Astrocyte of the hippocampus (primary cell): ENCODE results near the gene CAMK2B.

Experiments used
- DNase-seq: peaks from one replicate; pipeline ENCODE4 v3.0.0; 2011; ENCODE audit warnings: low read depth, low spot score

CAMK2B gene

GRCh38 chr7:44232396-44232795 lies 93.0 kb downstream of the CAMK2B start:
- DNase-seq, result no peak

- DNase-seq, result no peak
Observed at GRCh38 chr7:44231088-44231487, 94.3 kb downstream of the CAMK2B start.

DNA sequence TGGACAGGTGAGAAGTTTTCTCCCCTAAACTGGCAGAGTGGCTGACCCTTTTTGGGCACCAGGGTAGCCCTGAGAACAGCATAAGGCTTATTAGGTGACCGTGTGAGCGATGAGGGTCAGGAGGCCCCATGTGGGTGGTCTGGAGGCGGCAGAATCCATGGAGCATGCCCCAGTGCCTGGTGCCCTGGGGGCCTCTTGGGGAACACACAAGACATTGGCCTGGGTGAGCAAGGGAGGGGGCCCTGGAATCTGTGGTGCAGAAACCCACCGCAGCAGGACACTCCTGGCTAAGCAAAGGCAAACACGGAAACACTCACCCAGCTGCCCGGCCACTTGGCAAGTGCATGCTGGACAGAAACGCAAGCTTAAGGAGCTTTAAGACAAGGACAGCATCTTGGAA lies 95.1 kb downstream of the CAMK2B start:
- no peak for DNase-seq

- DNase-seq, result no peak
Observed at GRCh38 chr7:44229546-44230105, 95.8 kb downstream of the CAMK2B start.

DNA sequence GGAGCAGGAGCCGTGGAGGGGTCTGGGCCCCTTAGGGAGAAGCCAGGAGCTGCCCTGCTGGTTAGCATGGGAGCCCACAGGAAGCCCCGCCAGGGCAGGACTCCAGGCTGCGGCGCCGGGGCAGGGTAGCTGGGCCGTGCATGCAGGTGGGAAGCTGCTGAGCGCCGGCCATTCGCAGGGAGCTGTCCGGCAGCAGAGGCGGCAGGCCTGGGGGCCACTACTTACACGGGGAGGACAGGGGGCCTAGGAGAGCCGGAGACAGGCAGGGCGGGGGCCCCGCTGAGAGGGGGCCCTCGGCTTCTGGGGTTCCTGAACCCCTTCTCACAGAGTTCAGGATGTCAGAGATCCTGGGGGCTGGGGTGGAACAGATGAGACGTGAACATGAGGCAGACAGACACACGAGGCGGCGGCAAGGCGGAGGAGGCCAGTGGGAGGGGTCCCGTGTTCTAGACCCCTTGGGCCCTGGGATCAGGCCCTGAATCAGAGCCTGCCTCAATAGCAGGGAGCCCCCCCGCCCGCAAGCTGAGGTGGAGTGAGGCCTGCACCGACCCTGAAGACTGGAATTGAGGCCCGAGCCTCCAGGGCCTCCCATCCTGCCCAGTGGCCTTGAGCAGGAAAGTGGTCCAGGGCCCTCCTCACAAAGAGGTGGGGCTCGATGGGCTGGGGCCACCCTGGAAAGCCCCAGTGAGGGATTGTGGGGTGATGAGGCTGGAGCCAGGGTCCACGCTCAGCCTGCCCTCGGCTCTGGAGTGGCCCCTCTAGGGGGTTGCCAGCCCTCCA lies 96.6 kb downstream of the CAMK2B start:
- no peak for DNase-seq

DNA sequence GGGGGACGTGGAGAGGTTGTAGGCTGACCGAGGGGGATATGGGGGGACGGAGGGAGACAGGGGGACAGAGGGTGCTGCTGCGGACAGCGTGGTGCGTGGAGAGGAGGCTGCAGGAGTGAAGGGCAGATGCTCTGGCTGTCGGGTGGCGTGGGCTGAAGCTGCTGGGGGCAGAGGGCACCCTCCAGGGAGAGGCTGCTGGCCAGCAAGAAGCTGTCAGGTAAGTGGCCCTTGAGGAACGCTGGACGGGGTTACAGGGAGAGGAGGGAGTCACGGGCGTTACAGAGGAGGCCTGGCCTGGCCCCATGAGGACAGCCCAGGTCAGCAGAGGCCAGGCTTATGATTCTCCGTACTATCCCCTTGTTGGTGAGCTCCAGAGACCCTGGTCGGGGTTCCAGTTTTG lies 97.5 kb downstream of the CAMK2B start:
- DNase-seq, result no peak

GRCh38 chr7:44226396-44226753 lies 99.0 kb downstream of the CAMK2B start:
- no peak for DNase-seq

DNA sequence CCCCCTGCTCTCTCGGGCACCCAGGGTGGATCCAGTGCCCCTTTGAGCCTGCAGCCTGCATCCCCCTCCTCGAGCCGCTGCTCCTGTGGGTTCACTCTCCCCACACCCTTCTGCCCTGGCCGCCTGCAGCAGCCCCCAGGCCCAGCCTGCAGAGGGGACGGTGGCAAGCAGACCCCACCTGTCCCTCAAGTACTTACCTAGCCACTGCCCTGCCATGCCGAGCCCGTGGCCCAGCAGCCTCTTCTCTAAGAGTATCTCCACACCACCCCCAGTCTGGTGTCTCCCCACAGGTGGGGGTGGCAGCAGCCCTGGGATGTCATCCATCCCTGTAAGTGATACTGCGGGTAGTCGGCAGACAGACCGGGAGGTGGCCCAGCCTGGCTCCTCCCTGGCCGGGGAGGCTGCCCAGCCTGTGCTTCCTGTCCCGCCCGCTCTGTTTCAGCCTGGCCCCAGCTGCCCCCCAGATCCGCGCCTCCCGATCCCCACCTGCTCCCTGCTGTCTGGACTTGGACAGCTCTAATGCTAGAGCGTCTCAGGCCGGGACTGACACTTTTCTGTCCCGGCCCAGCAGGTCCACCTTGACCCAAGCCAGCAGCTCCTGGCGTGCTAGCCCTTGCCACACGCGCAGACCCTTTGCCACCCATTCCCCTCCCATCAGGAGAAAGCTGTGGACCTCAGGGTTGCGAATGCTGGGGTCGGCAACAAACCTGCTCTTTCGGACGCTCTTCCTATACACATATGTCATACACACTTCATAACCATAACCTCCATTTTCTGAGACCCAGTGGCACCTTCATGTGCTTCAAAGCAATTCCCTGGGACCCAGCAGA lies 99.6 kb downstream of the CAMK2B start:
- DNase-seq, result no peak

DNA sequence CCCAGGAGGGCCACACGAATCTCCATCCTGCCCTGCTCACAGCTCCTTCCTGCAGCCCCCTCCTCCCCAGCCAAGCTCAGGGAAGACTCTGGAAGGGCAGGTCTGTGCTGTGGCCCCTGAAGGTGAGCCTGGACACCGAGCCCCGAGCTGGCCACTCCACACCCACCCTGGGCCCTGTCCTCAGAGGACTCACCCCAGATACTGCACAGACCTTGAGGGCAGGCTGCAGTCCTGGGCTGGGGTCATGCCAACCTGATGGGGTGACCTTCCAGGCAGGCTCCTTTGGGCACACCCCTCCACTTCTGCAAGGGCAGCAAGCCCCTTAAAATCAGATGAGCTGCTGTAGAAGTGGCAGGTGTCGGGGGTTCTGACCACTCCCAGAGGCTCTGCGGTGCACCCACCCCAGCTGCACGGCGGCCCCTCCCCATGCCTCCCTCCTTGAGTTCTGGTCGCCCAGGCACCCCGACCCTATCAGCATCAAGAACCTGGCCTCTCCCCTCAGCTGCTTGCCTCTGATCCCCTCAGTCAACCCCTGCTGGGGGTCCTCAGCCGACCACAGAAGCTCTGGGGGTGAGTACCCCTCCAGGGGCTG lies 100.3 kb downstream of the CAMK2B start:
- no peak for DNase-seq

GRCh38 chr7:44224080-44224973 lies 101.1 kb downstream of the CAMK2B start:
- DNase-seq, result no peak

GRCh38 chr7:44223362-44224079 lies 101.9 kb downstream of the CAMK2B start:
- DNase-seq, result no peak

GRCh38 chr7:44222776-44223261 lies 102.6 kb downstream of the CAMK2B start:
- no peak for DNase-seq

- no peak for DNase-seq
Observed at GRCh38 chr7:44222074-44222473, 103.3 kb downstream of the CAMK2B start.

DNA sequence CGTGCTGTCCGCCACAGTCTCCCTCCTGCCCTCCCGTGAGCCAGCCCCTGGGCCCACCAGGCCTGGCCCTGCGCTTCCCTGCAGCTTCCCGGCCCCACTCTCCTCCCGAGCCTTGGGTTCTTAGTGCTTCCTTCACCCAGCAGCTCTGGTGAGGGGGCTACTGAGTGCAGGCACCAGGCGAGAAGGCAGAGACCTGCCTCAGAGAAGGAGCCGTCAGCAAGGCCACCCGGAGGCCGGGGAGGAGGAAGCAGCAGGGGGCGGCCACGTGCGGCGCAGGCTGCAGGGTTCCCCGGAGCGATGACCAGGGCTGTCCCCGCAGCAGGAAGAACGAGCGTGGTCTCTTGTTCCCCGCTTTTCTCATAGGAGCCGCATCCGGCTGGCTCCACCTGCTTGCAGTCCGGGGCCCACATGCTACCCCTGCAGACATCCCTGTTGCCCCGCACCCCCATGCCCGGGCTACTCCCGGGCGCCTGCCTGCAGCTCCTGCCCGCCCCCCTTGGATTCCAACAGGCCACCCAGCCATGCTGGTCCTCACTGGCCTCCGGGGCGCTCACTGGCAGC lies 104.1 kb downstream of the CAMK2B start:
- DNase-seq, result no peak

- no peak for DNase-seq
Observed at GRCh38 chr7:44220358-44221112, 104.9 kb downstream of the CAMK2B start.

- DNase-seq, result no peak
Observed at GRCh38 chr7:44220046-44220357, 105.4 kb downstream of the CAMK2B start.

DNA sequence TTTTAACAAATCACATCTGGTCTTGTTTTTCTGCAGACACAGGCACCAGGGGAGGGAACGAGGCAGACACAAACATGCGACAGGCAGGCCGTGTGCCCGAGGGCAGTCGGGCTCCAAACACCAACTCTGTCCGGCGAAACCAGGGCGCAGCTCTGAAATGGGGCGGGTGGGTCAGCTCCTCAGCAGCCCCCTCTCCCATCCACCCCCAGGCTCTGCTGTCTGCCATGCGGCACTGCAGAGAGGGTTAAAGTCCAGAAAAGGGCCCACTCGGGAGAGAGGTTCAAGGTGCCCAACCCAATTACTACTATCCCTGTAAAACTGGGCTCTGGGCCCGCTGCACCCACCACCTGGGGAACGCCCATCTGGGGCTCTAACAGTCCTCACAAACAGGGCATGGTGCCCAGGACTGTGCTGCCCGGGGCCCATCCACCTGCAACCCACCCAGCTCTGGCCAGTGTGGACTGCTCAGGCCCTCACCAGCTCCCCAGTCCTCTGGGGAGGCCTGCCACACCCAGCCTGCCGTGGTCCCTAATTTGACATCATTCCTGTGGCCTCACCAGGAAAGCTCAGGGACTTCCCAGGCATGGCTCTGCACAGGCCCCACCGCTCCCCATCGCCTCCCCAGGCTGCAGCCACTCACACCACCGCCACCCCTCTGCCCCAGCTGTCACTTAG lies 105.9 kb downstream of the CAMK2B start:
- no peak for DNase-seq

DNA sequence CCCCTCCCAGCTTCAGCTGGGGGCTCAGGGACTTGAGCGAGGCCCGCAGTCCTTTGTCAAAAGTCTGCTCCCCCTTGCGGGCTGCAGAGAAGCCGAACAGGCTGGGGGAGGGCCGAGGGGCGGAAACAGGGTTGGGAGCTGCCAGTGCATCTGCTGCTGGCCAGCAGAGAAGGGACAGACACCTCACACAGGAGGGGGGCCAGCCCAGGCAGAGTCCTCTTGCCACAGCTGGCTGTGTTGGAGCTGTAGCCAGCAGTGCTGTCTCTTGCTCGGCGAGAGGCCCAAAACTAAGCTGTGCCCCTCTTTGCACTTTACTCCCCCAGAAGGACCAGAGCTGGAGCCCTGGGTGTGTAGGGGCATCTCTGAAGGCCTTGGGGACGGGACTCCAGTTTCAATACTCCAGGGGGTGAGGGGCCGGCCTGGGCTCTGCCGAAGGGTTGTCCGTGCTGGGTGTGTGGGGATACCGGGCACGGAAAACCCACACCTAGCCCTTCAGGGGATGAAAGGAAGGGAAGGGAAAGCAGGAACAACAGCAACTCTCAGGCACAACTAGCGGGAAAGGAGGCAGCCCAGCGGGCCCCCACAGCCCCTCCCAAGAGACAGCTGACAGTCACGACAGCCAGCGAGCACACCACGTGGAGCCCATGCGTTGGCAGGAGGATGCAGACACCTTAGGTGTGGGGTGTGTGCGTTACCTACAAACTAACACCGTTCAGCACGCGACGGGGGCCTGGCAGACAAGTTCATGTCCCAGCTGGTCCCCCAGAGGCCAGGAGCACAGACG lies 106.8 kb downstream of the CAMK2B start:
- no peak for DNase-seq
